SJCRH30 (cell line): ENCODE measurements around the gene TMEM198. TPM values are rescaled to one million over a fixed set of nuclear protein-coding genes. Genes with fewer than 3 reads are reported as not detected.
A peak's percentile ranks its signal among the peaks of the same experiment; 100 is the strongest.

ENCODE experiments used
- DNase-seq, 2 experiments: peaks; one replicate each; pipeline ENCODE4 v3.0.0-alpha.2; 2015 to 2020
- H3K27ac ChIP-seq: fragments of 250-450 bp; sonication (Bioruptor Pico); 2 replicates; pipeline ENCODE4 v1.5.1; 2020; ENCODE audit warnings: mild to moderate bottlenecking, moderate library complexity
- H3K27me3 ChIP-seq: fragments of 250-450 bp; sonication (Bioruptor Pico); 2 replicates; pipeline ENCODE4 v1.5.1; 2020; ENCODE audit warnings: mild to moderate bottlenecking, moderate library complexity
- H3K36me3 ChIP-seq: fragments of 250-450 bp; sonication (Bioruptor Pico); 2 replicates; pipeline ENCODE4 v1.5.1; 2020; ENCODE audit warnings: mild to moderate bottlenecking, moderate library complexity
- H3K4me1 ChIP-seq: fragments of 250-450 bp; sonication (Bioruptor Pico); 2 replicates; pipeline ENCODE4 v1.5.1; 2020; ENCODE audit warnings: mild to moderate bottlenecking, moderate library complexity
- H3K4me3 ChIP-seq: fragments of 250-450 bp; sonication (Bioruptor Pico); 2 replicates; pipeline ENCODE4 v1.5.1; 2020; ENCODE audit warnings: mild to moderate bottlenecking, moderate library complexity
- H3K9me3 ChIP-seq: fragments of 250-450 bp; sonication (Bioruptor Pico); replicated peaks from 2 replicates; pipeline ENCODE4 v1.5.1; 2020; ENCODE audit warnings: mild to moderate bottlenecking, moderate library complexity
- total RNA-seq: library from RNA; depleted of rRNA; stranded (reverse); fragments of >200 nt; shearing (Covaris generic); gene quantifications from 2 replicates; pipeline ENCODE4 v1.2.3, GENCODE V29; 2014; rRNA removed

The TMEM198 gene
- total RNA-seq, 1 experiment from 2014 or later, result 8.1 TPM

- no peaks in the 10 kb centered on the region for H3K36me3 ChIP-seq
- no peaks in the 10 kb centered on the region for H3K9me3 ChIP-seq
- no peak overlapping the region for H3K27ac ChIP-seq
- H3K4me1 ChIP-seq, result peaks cover 16% of the 10 kb centered on the region
- no peak overlapping the region for H3K4me3 ChIP-seq
- no peaks in the 10 kb centered on the region for H3K27me3 ChIP-seq
- DNase-seq, result no peak
Observed at GRCh38 chr2:219578811-219579613, 35.2 kb downstream of the TMEM198 start.

- no peak overlapping the region for H3K4me3 ChIP-seq
- H3K27ac ChIP-seq, result no peak overlapping the region
- DNase-seq, result no peak
- no peaks in the 10 kb centered on the region for H3K9me3 ChIP-seq
- no peaks in the 10 kb centered on the region for H3K36me3 ChIP-seq
- peaks cover 14% of the 10 kb centered on the region for H3K4me1 ChIP-seq
- no peaks in the 10 kb centered on the region for H3K27me3 ChIP-seq
Observed at GRCh38 chr2:219581346-219581745, 37.5 kb downstream of the TMEM198 start.

GRCh38 chr2:219591091-219591490 lies 47.3 kb downstream of the TMEM198 start:
- Histone ChIP-seq H3K4me1 (peaks cover 32% of the 10 kb centered on the region), H3K36me3 (no peaks in the 10 kb centered on the region), H3K9me3 (no peaks in the 10 kb centered on the region), H3K27ac (no peak overlapping the region), H3K27me3 (no peaks in the 10 kb centered on the region), H3K4me3 (no peak overlapping the region)
- DNase-seq, result no peak

GRCh38 chr2:219592736-219593135 lies 48.9 kb downstream of the TMEM198 start:
- Histone ChIP-seq H3K27ac (peak overlapping the region; percentile 87), H3K4me3 (peak overlapping the region; percentile 29; the same call in 1 of the 2 replicates), H3K9me3 (no peaks in the 10 kb centered on the region), H3K36me3 (no peaks in the 10 kb centered on the region), H3K27me3 (no peaks in the 10 kb centered on the region), H3K4me1 (peaks cover 38% of the 10 kb centered on the region)
- DNase-seq, result peak; percentile 76 to 92

GRCh38 chr2:219593154-219593553 lies 49.3 kb downstream of the TMEM198 start:
- Histone ChIP-seq H3K4me1 (peaks cover 38% of the 10 kb centered on the region), H3K27ac (peak overlapping the region; percentile 87), H3K4me3 (no peak overlapping the region), H3K9me3 (no peaks in the 10 kb centered on the region), H3K27me3 (no peaks in the 10 kb centered on the region), H3K36me3 (no peaks in the 10 kb centered on the region)
- DNase-seq, result no peak

GRCh38 chr2:219595256-219595655 lies 51.4 kb downstream of the TMEM198 start:
- Histone ChIP-seq H3K27me3 (no peaks in the 10 kb centered on the region), H3K4me3 (no peak overlapping the region), H3K36me3 (no peaks in the 10 kb centered on the region), H3K27ac (peak overlapping the region; percentile 47; the same call in 1 of the 2 replicates), H3K4me1 (peaks cover 38% of the 10 kb centered on the region), H3K9me3 (no peaks in the 10 kb centered on the region)
- peak; percentile 63 to 79 for DNase-seq

GRCh38 chr2:219596954-219597551 lies 53.2 kb downstream of the TMEM198 start:
- DNase-seq, result no peak
- H3K36me3 ChIP-seq, result no peaks in the 10 kb centered on the region
- peak overlapping the region; percentile 67 for H3K4me3 ChIP-seq
- H3K4me1 ChIP-seq, result peaks cover 34% of the 10 kb centered on the region
- no peaks in the 10 kb centered on the region for H3K27me3 ChIP-seq
- H3K9me3 ChIP-seq, result no peaks in the 10 kb centered on the region
- H3K27ac ChIP-seq, result peak overlapping the region; percentile 75

- peak; percentile 96 to 98 for DNase-seq
- H3K27me3 ChIP-seq, result no peaks in the 10 kb centered on the region
- no peaks in the 10 kb centered on the region for H3K9me3 ChIP-seq
- no peaks in the 10 kb centered on the region for H3K36me3 ChIP-seq
- peaks cover 28% of the 10 kb centered on the region for H3K4me1 ChIP-seq
- peak within 1 kb of the TSS; percentile 75 for H3K27ac ChIP-seq
- H3K4me3 ChIP-seq, result peak within 1 kb of the TSS; percentile 67
Observed at GRCh38 chr2:219597552-219598307, 53.9 kb downstream of the TMEM198 start, which contains the start of gene STK11IP. STK11IP (plus strand) TSS chr2:219597857; CDS start chr2:219598120, 263 bp downstream.

- H3K4me1 ChIP-seq, result peaks cover 21% of the 10 kb centered on the region
- H3K4me3 ChIP-seq, result peak overlapping the region; percentile 67
- no peak for DNase-seq
- H3K36me3 ChIP-seq, result no peaks in the 10 kb centered on the region
- H3K27me3 ChIP-seq, result no peaks in the 10 kb centered on the region
- H3K27ac ChIP-seq, result peak overlapping the region; percentile 75; the same call in 1 of the 2 replicates
- H3K9me3 ChIP-seq, result no peaks in the 10 kb centered on the region
Observed at GRCh38 chr2:219598308-219599078, 54.7 kb downstream of the TMEM198 start.

Other genes starting within 250 kb of the TMEM198 start
- not detected in 2 replicates for gene PTPRN, start 234.6 kb upstream of the TMEM198 start, total RNA-seq
- not detected in 2 replicates for gene RESP18, start 211.3 kb upstream of the TMEM198 start, total RNA-seq
- 29.5 and 33.1 TPM in 2 replicates for gene DNPEP, start 156.1 kb upstream of the TMEM198 start, total RNA-seq
- gene DES, start 125.7 kb upstream of the TMEM198 start, total RNA-seq, result 331 and 376 TPM in 2 replicates
- 21.3 and 26.2 TPM in 2 replicates for gene SPEG, start 109.2 kb upstream of the TMEM198 start, total RNA-seq
- 21.9 and 22.1 TPM in 2 replicates for gene GMPPA, start 45.1 kb upstream of the TMEM198 start, total RNA-seq
- gene ASIC4, start 29.5 kb upstream of the TMEM198 start, total RNA-seq, result 0.46 and 0.67 TPM in 2 replicates
- 41.8 and 44.0 TPM in 2 replicates for gene CHPF, start 219 bp upstream of the TMEM198 start, total RNA-seq
- 67.8 and 71.6 TPM in 2 replicates for gene OBSL1, start 27.5 kb downstream of the TMEM198 start, total RNA-seq
- gene INHA, start 28.3 kb downstream of the TMEM198 start, total RNA-seq, result 0.65 and 1.4 TPM in 2 replicates
- gene STK11IP, start 53.8 kb downstream of the TMEM198 start, total RNA-seq, result 11.0 and 20.2 TPM in 2 replicates
- 0.76 and 1.3 TPM in 2 replicates for gene SLC4A3, start 83.6 kb downstream of the TMEM198 start, total RNA-seq